SK-N-SH treated with all-trans-retinoic acid at 6 μM for 48 hours (cell line): ENCODE results near the gene DEGS1.
A peak's percentile ranks its signal among the peaks of the same experiment; 100 is the strongest.

ENCODE experiments used
- ATAC-seq: fragments of 200-7000 bp; cut with Tn5 transposase; 3 replicates; pipeline ENCODE4 v1.9.1; 2020; ENCODE audit warnings: mild to moderate bottlenecking, moderate library complexity
- ARNTL ChIP-seq: fragments of 450-650 bp; formaldehyde crosslinking; IDR thresholded peaks from 2 replicates; pipeline ENCODE4 v1.5.0; 2020; ENCODE audit warnings: low read depth, mild to moderate bottlenecking, moderate library complexity, borderline replicate concordance
- BACH2 ChIP-seq: fragments of 250-450 bp; sonication (Bioruptor Pico); IDR thresholded peaks from 2 replicates; pipeline ENCODE4 v1.9.0; 2021; ENCODE audit warnings: mild to moderate bottlenecking, borderline replicate concordance
- CREB5 ChIP-seq: fragments of 250-450 bp; sonication (Bioruptor Pico); IDR thresholded peaks from 2 replicates; pipeline ENCODE4 v1.5.1; 2020; ENCODE audit warnings: low read depth, mild to moderate bottlenecking, moderate library complexity
- CSDC2 ChIP-seq: fragments of 250-450 bp; sonication (Bioruptor Pico); IDR thresholded peaks from 2 replicates; pipeline ENCODE4 v1.5.0; 2020; ENCODE audit warnings: mild to moderate bottlenecking, moderate library complexity
- CSRNP3 ChIP-seq: fragments of 250-450 bp; sonication (Bioruptor Pico); IDR thresholded peaks from 2 replicates; pipeline ENCODE4 v1.5.1; 2021; ENCODE audit warnings: mild to moderate bottlenecking, moderate library complexity
- ESRRG ChIP-seq: fragments of 250-450 bp; sonication (Bioruptor Pico); IDR thresholded peaks from 2 replicates; pipeline ENCODE4 v1.6.1; 2021; ENCODE audit warnings: mild to moderate bottlenecking
- GLIS3 ChIP-seq: fragments of 250-450 bp; sonication (Bioruptor Pico); IDR thresholded peaks from 2 replicates; pipeline ENCODE4 v1.5.0; 2020; ENCODE audit warnings: mild to moderate bottlenecking, moderate library complexity
- ISL1 ChIP-seq: fragments of 250-450 bp; sonication (Bioruptor Pico); IDR thresholded peaks from 2 replicates; pipeline ENCODE4 v2.1.2; 2022; ENCODE audit warnings: mild to moderate bottlenecking, moderate library complexity
- OSR1 ChIP-seq: fragments of 250-450 bp; sonication (Bioruptor Pico); IDR thresholded peaks from 2 replicates; pipeline ENCODE4 v1.8.0; 2022; ENCODE audit warnings: moderate library complexity, mild to moderate bottlenecking, inconsistent platforms
- POU6F1 ChIP-seq: fragments of 250-450 bp; sonication (Bioruptor Pico); IDR thresholded peaks from 2 replicates; pipeline ENCODE4 v1.8.0; 2021; ENCODE audit warnings: low read depth, mild to moderate bottlenecking, moderate library complexity, borderline replicate concordance
- PPARA ChIP-seq: fragments of 250-450 bp; sonication (Bioruptor Pico); IDR thresholded peaks from 2 replicates; pipeline ENCODE4 v1.5.0; 2020; ENCODE audit warnings: mild to moderate bottlenecking, borderline replicate concordance
- RARB ChIP-seq: fragments of 250-450 bp; sonication (Bioruptor Pico); IDR thresholded peaks from 2 replicates; pipeline ENCODE4 v1.8.0; 2021; ENCODE audit warnings: mild to moderate bottlenecking, moderate library complexity
- SNAI2 ChIP-seq: fragments of 250-450 bp; sonication (Bioruptor Pico); IDR thresholded peaks from 2 replicates; pipeline ENCODE4 v1.5.0; 2020; ENCODE audit warnings: mild to moderate bottlenecking, moderate library complexity
- TCF4 ChIP-seq: fragments of 250-450 bp; sonication (Bioruptor Pico); IDR thresholded peaks from 2 replicates; pipeline ENCODE4 v1.8.0; 2021; ENCODE audit warnings: mild to moderate bottlenecking, moderate library complexity, borderline replicate concordance
- TOX ChIP-seq: fragments of 250-450 bp; sonication (Bioruptor Pico); IDR thresholded peaks from 2 replicates; pipeline ENCODE4 v1.8.0; 2021; ENCODE audit warnings: mild to moderate bottlenecking, moderate library complexity, borderline replicate concordance
- ZC3H10 ChIP-seq: fragments of 250-450 bp; sonication (Bioruptor Pico); IDR thresholded peaks from 2 replicates; pipeline ENCODE4 v1.5.1; 2021; ENCODE audit warnings: mild to moderate bottlenecking, moderate library complexity
- ZFP3 ChIP-seq: fragments of 250-450 bp; sonication (Bioruptor Pico); IDR thresholded peaks from 2 replicates; pipeline ENCODE4 v1.5.0; 2020; ENCODE audit warnings: mild to moderate bottlenecking, moderate library complexity
- ZFP30 ChIP-seq: fragments of 450-650 bp; formaldehyde crosslinking; IDR thresholded peaks from 2 replicates; pipeline ENCODE4 v1.5.0; 2022; ENCODE audit warnings: mild to moderate bottlenecking, moderate library complexity
- ZNF565 ChIP-seq: fragments of 450-650 bp; formaldehyde crosslinking; conservative IDR thresholded peaks from 2 replicates; pipeline ENCODE4 v1.5.0; 2020; ENCODE audit warnings: low read depth, mild to moderate bottlenecking, moderate library complexity
- ZNF70 ChIP-seq: fragments of 450-650 bp; formaldehyde crosslinking; IDR thresholded peaks from 2 replicates; pipeline ENCODE4 v1.5.0; 2020; ENCODE audit warnings: mild to moderate bottlenecking, moderate library complexity
- ZNF8 ChIP-seq: fragments of 450-650 bp; formaldehyde crosslinking; IDR thresholded peaks from 2 replicates; pipeline ENCODE4 v1.5.0; 2020; ENCODE audit warnings: mild to moderate bottlenecking, moderate library complexity

The DEGS1 gene

GRCh38 chr1:224223819-224224714 is 41.0 kb downstream of the DEGS1 start:
- peak; percentile 89 for ATAC-seq
- TF ChIP-seq CREB5 (CRISPR knock-in tag) (no peak), OSR1 (CRISPR knock-in tag) (no peak), ZC3H10 (CRISPR knock-in tag) (no peak), CSDC2 (CRISPR knock-in tag) (no peak), POU6F1 (CRISPR knock-in tag) (no peak), ESRRG (CRISPR knock-in tag) (no peak), SNAI2 (CRISPR knock-in tag) (no peak), ISL1 (CRISPR knock-in tag) (no peak), BACH2 (CRISPR knock-in tag) (no peak), CSRNP3 (CRISPR knock-in tag) (no peak), TOX (CRISPR knock-in tag) (no peak), PPARA (CRISPR knock-in tag) (no peak), ZNF8 (CRISPR knock-in tag) (no peak), TCF4 (CRISPR knock-in tag) (no peak)
- TF ChIP-seq, all 23 proteins: peak for 0

GRCh38 chr1:224226849-224227502 is 43.9 kb downstream of the DEGS1 start:
- TF ChIP-seq ZFP30 (CRISPR knock-in tag) = no peak
- TF ChIP-seq OSR1 (CRISPR knock-in tag) = no peak
- TF ChIP-seq POU6F1 (CRISPR knock-in tag) = no peak
- TF ChIP-seq RARB = no peak
- no peak for TF ChIP-seq ZC3H10 (CRISPR knock-in tag)
- TF ChIP-seq SNAI2 (CRISPR knock-in tag) = no peak
- no peak for TF ChIP-seq ARNTL (CRISPR knock-in tag)
- no peak for TF ChIP-seq GLIS3 (CRISPR knock-in tag)
- no peak for TF ChIP-seq CSRNP3 (CRISPR knock-in tag)
- TF ChIP-seq TOX (CRISPR knock-in tag) = no peak
- TF ChIP-seq ESRRG (CRISPR knock-in tag) = no peak
- no peak for TF ChIP-seq TCF4 (CRISPR knock-in tag)
- no peak for TF ChIP-seq ZNF565 (CRISPR knock-in tag)
- no peak for TF ChIP-seq CSDC2 (CRISPR knock-in tag)
- no peak for TF ChIP-seq ZFP3
- no peak for TF ChIP-seq ZNF70 (CRISPR knock-in tag)
- no peak for TF ChIP-seq CREB5 (CRISPR knock-in tag)
- TF ChIP-seq PPARA (CRISPR knock-in tag) = no peak
- no peak for ATAC-seq
